Colonic mucosa (tissue), 4 donors: ENCODE results near the gene LGR4. TPM values are rescaled to one million over a fixed set of nuclear protein-coding genes. Genes with fewer than 3 reads are reported as not detected.

ENCODE experiments used
- DNase-seq: peaks from one replicate; pipeline ENCODE4 v3.0.0-alpha.2; 2020
- H3K27ac ChIP-seq: fragments of 200-600 bp; one replicate; pipeline ENCODE4 v1.8.0; 2021
- H3K27me3 ChIP-seq: fragments of 200-600 bp; one replicate; pipeline ENCODE4 v1.8.0; 2021
- H3K36me3 ChIP-seq: fragments of 200-600 bp; one replicate; pipeline ENCODE4 v1.8.0; 2021
- H3K4me1 ChIP-seq: fragments of 200-600 bp; one replicate; pipeline ENCODE4 v1.8.0; 2021; ENCODE audit warnings: mild to moderate bottlenecking
- H3K4me3 ChIP-seq: fragments of 200-600 bp; one replicate; pipeline ENCODE4 v1.8.0; 2021
- H3K9ac ChIP-seq, 2 donors: one replicate each; pipeline ENCODE4 v1.7.0; 2013; ENCODE audit warnings: control low read depth in 2 of 2, low read depth in 2 of 2, low read length in 2 of 2
- H3K9me3 ChIP-seq: fragments of 200-600 bp; one replicate; pipeline ENCODE4 v1.8.0; 2021
- CTCF ChIP-seq: fragments of 200-600 bp; IDR thresholded peaks from one replicate; pipeline ENCODE4 v1.8.0; 2022; ENCODE audit warnings: antibody characterized with exemption, mild to moderate bottlenecking
- intact Hi-C: fragments of 100-400 bp; cut with DNase I; formaldehyde crosslinking; loops from one replicate; pipeline ENCODE4 v1.14.1; 2022
- total RNA-seq, 2 donors: library from RNA; stranded (reverse); fragmentation: NEBNext Ultra II Directional in 1 of 2; extraction: Animal tissue kit (Norgen Biotek cat#: 25700) in 1 of 2; gene quantifications; one replicate each; pipeline ENCODE4 v1.2.1, GENCODE V29; 2021
- donor health status: healthy.
- donor health status: DM: no; HTN: no; CAD: no.
- donor health status: DM: no; HTN: no; CAD: no.

Gene LGR4
- total RNA-seq, 2 donors from 2014 or later = 88.2 to 94.5 TPM

- no peak overlapping the region for H3K4me3 ChIP-seq
- no peak for TF ChIP-seq CTCF
- no peaks in the 10 kb centered on the region for H3K27me3 ChIP-seq
- no peak overlapping the region for H3K9ac ChIP-seq
- DNase-seq = no peak
- intact Hi-C loops = no loop called here
- no peaks in the 10 kb centered on the region for H3K9me3 ChIP-seq
- H3K36me3 ChIP-seq = no peaks in the 10 kb centered on the region
- H3K27ac ChIP-seq = no peak overlapping the region
- H3K4me1 ChIP-seq = no peaks in the 10 kb centered on the region
These were observed 45.2 kb downstream of the LGR4 start for GRCh38 chr11:27427183-27427980.

GRCh38 chr11:27425814-27426213 is 46.8 kb downstream of the LGR4 start:
- H3K27me3 ChIP-seq = no peaks in the 10 kb centered on the region
- H3K9ac ChIP-seq = no peak overlapping the region
- H3K9me3 ChIP-seq = no peaks in the 10 kb centered on the region
- H3K27ac ChIP-seq = no peak overlapping the region
- no peak for DNase-seq
- intact Hi-C loops = no loop called here
- no peaks in the 10 kb centered on the region for H3K36me3 ChIP-seq
- H3K4me3 ChIP-seq = no peak overlapping the region
- TF ChIP-seq CTCF = no peak
- no peaks in the 10 kb centered on the region for H3K4me1 ChIP-seq

GRCh38 chr11:27423125-27423524 is 49.5 kb downstream of the LGR4 start:
- H3K4me1 ChIP-seq = no peaks in the 10 kb centered on the region
- H3K36me3 ChIP-seq = no peaks in the 10 kb centered on the region
- H3K9me3 ChIP-seq = no peaks in the 10 kb centered on the region
- H3K9ac ChIP-seq = no peak overlapping the region
- intact Hi-C loops = no loop called here
- no peak overlapping the region for H3K27ac ChIP-seq
- TF ChIP-seq CTCF = no peak
- peak; percentile 31 for DNase-seq
- H3K4me3 ChIP-seq = no peak overlapping the region
- H3K27me3 ChIP-seq = no peaks in the 10 kb centered on the region

GRCh38 chr11:27421819-27422494 is 50.6 kb downstream of the LGR4 start:
- TF ChIP-seq CTCF = no peak
- H3K27ac ChIP-seq = no peak overlapping the region
- no peak for DNase-seq
- H3K9me3 ChIP-seq = no peaks in the 10 kb centered on the region
- no peaks in the 10 kb centered on the region for H3K4me1 ChIP-seq
- no peaks in the 10 kb centered on the region for H3K27me3 ChIP-seq
- H3K36me3 ChIP-seq = no peaks in the 10 kb centered on the region
- intact Hi-C loops = no loop called here
- H3K9ac ChIP-seq = no peak overlapping the region
- no peak overlapping the region for H3K4me3 ChIP-seq

GRCh38 chr11:27420722-27421572 is 51.6 kb downstream of the LGR4 start:
- Histone ChIP-seq H3K36me3 (no peaks in the 10 kb centered on the region), H3K27me3 (no peaks in the 10 kb centered on the region), H3K9me3 (no peaks in the 10 kb centered on the region), H3K9ac (no peak overlapping the region), H3K27ac (no peak overlapping the region), H3K4me3 (no peak overlapping the region), H3K4me1 (no peaks in the 10 kb centered on the region)
- DNase-seq = no peak
- intact Hi-C loops = no loop called here
- TF ChIP-seq CTCF = no peak
